Sigmoid colon (tissue), 7 donors: Measurements from ENCODE around the gene CDC6. TPM values are rescaled to one million over a fixed set of nuclear protein-coding genes. Genes with fewer than 3 reads are reported as not detected.

Experiments
- DNase-seq: peaks from one replicate; pipeline ENCODE4 v3.0.0-alpha.2; 2019
- H3K27ac ChIP-seq, 4 donors: fragments of 200-600 bp; sonication (generic); one replicate each; pipeline ENCODE4 v1.5.1; 2016 to 2019; ENCODE audit warnings: mild to moderate bottlenecking in 1 of 4
- H3K27me3 ChIP-seq, 3 donors: fragments of 200-600 bp; sonication (generic); one replicate each; pipeline ENCODE4 v1.5.1; 2019; ENCODE audit warnings: mild to moderate bottlenecking in 1 of 3
- H3K36me3 ChIP-seq, 4 donors: fragments of 200-600 bp; sonication (generic); one replicate each; pipeline ENCODE4 v1.5.1; 2016 to 2019
- H3K4me1 ChIP-seq, 4 donors: fragments of 200-600 bp; sonication (generic); one replicate each; pipeline ENCODE4 v1.5.1; 2017 to 2019
- H3K4me3 ChIP-seq, 4 donors: fragments of 200-600 bp; sonication (generic); one replicate each; pipeline ENCODE4 v1.5.1; 2017 to 2019; ENCODE audit warnings: mild to moderate bottlenecking in 2 of 4, moderate library complexity in 1 of 4
- H3K9me3 ChIP-seq, 4 donors: fragments of 200-600 bp in 3 of 4; sonication (generic) in 3 of 4; one replicate each; pipeline versions ENCODE4 v1.5.1 to v1.6.1; 2013 to 2019
- CTCF ChIP-seq, 4 experiments: fragments of 450-650 bp in 3 of 4; fragments of 200-600 bp in 1 of 4; IDR thresholded peaks; one replicate each; pipeline ENCODE4 v1.5.1; 2016 to 2019; ENCODE audit warnings: antibody characterized with exemption in 4 of 4, mild to moderate bottlenecking in 3 of 4, moderate library complexity in 2 of 4
- EP300 ChIP-seq, 4 donors: sonication (generic); formaldehyde crosslinking; IDR thresholded peaks; one replicate each; pipeline ENCODE4 v1.6.1; 2017; ENCODE audit warnings: antibody characterized with exemption in 4 of 4
- POLR2A ChIP-seq, 2 donors: fragments of 450-650 bp; IDR thresholded peaks; one replicate each; pipeline ENCODE4 v1.6.1; 2016; ENCODE audit warnings: antibody characterized with exemption in 2 of 2, mild to moderate bottlenecking in 2 of 2, moderate library complexity in 2 of 2
- POLR2AphosphoS5 ChIP-seq, 4 donors: sonication (generic); formaldehyde crosslinking; IDR thresholded peaks; one replicate each; pipeline ENCODE4 v1.6.1; 2017; ENCODE audit warnings: antibody characterized with exemption in 4 of 4
- WGBS, 2 donors: extraction: QIAGEN DNeasy Blood & Tissue Kit; methylation state at CpG; one replicate each; pipeline ENCODE4 v1.1.7; 2013; 5-methylcytosine and 5-hydroxymethylcytosine counted together
- intact Hi-C: fragments of 100-400 bp; cut with DNase I; formaldehyde crosslinking; loops from one replicate; pipeline ENCODE4 v1.15.1; 2023
- polyA plus RNA-seq, 3 donors: library from polyadenylated mRNA; stranded (reverse); fragments of 200-250 nt; gene quantifications; one replicate each; pipeline ENCODE4 v1.2.3, GENCODE V29; 2013
- total RNA-seq, 4 donors: library from RNA; depleted of rRNA; stranded (reverse); fragments of >200 nt; gene quantifications; one replicate each; pipeline ENCODE4 v1.1.0, GENCODE V29; 2016
- donor health status: healthy with polysubstance abuse.
- donor health status: Bipolar disorder and iron deficiency.
- donor health status: healthy.

CDC6 gene
- total and polyA plus RNA-seq, 7 donors, result 0.33 to 10.9 (median 1.9) TPM; not detected in 1

- no peak for DNase-seq
- Histone ChIP-seq H3K36me3 (no peaks in the 10 kb centered on the region), H3K9me3 (no peaks in the 10 kb centered on the region), H3K27me3 (no peaks in the 10 kb centered on the region), H3K4me1 (peaks cover 0 to 80% (median 68%) of the 10 kb centered on the region in 4 donors), H3K4me3 (peak overlapping the region; percentile 61 to 83 (median 82)), H3K27ac (peak overlapping the region; percentile 94 to 99 (median 96))
- WGBS, 2 donors, result 5 to 13% methylated on average over 38 of the region's 38 CpGs
- intact Hi-C loops, result loop anchor here (2.0 to 5.0 kb wide), 2 partner anchors 24 to 240 kb away; partner anchors contain the start of gene NR1D1
- TF ChIP-seq EP300 (IDR thresholded peaks at IDR 0.05) (no peak), POLR2A (IDR thresholded peaks at IDR 0.05) (peak in 1 of 2 donors; percentile 11)
These were observed 55.0 kb downstream of the CDC6 start for GRCh38 chr17:40342504-40343218.

GRCh38 chr17:40343219-40344119, 55.8 kb downstream of the CDC6 start:
- Histone ChIP-seq H3K4me1 (peaks cover 0 to 82% (median 73%) of the 10 kb centered on the region in 4 donors), H3K27me3 (no peaks in the 10 kb centered on the region), H3K27ac (peak overlapping the region; percentile 94 to 99 (median 96)), H3K9me3 (no peaks in the 10 kb centered on the region), H3K4me3 (peak overlapping the region; percentile 61 to 83 (median 82)), H3K36me3 (no peaks in the 10 kb centered on the region)
- intact Hi-C loops, result loop anchor here (2.0 to 5.0 kb wide), 3 partner anchors 25 to 241 kb away; partner anchors contain the start of gene NR1D1
- peak in 1 of 4 donors; percentile 16 for TF ChIP-seq POLR2AphosphoS5 (IDR thresholded peaks at IDR 0.05)
- no peak for TF ChIP-seq EP300 (IDR thresholded peaks at IDR 0.05)
- DNase-seq, result no peak
- WGBS, 2 donors, result 16 to 37% methylated on average over 15 of the region's 15 CpGs

- Histone ChIP-seq H3K4me1 (peaks cover 0 to 83% (median 77%) of the 10 kb centered on the region in 4 donors), H3K9me3 (no peaks in the 10 kb centered on the region), H3K36me3 (peaks cover 0 to 4% (median 0%) of the 10 kb centered on the region in 4 donors), H3K27me3 (no peaks in the 10 kb centered on the region), H3K27ac (peak overlapping the region; percentile 94 to 99 (median 96)), H3K4me3 (peak overlapping the region; percentile 61 to 83 (median 82))
- WGBS, 2 donors, result 30 to 38% methylated on average over 7 of the region's 7 CpGs
- intact Hi-C loops, result loop anchor here (2.0 to 5.0 kb wide), 2 partner anchors 142 to 242 kb away; partner anchors contain the start of gene NR1D1
- DNase-seq, result no peak
- TF ChIP-seq EP300 (IDR thresholded peaks at IDR 0.05), result no peak
- no peak for TF ChIP-seq CTCF (IDR thresholded peaks at IDR 0.05)
- peak in 1 of 4 donors; percentile 17 for TF ChIP-seq POLR2AphosphoS5 (IDR thresholded peaks at IDR 0.05)
- no peak for TF ChIP-seq POLR2A (IDR thresholded peaks at IDR 0.05)
These were observed 56.9 kb downstream of the CDC6 start for GRCh38 chr17:40344421-40345160.

GRCh38 chr17:40345161-40345993, 57.7 kb downstream of the CDC6 start:
- whole genome bisulfite sequencing, 2 donors, result 1 to 4% methylated on average over 45 of the region's 45 CpGs
- DNase-seq, result peak; percentile 85
- Histone ChIP-seq H3K27ac (peak overlapping the region; percentile 94 to 99 (median 96)), H3K4me3 (peak overlapping the region; percentile 26 to 83 (median 82)), H3K27me3 (no peaks in the 10 kb centered on the region), H3K36me3 (peaks cover 0 to 10% (median 0%) of the 10 kb centered on the region in 4 donors), H3K9me3 (no peaks in the 10 kb centered on the region), H3K4me1 (peaks cover 0 to 89% (median 84%) of the 10 kb centered on the region in 4 donors)
- TF ChIP-seq POLR2AphosphoS5 (IDR thresholded peaks at IDR 0.05) (peak; percentile 16 to 67 (median 59)), EP300 (IDR thresholded peaks at IDR 0.05) (no peak), POLR2A (IDR thresholded peaks at IDR 0.05) (peak in 1 of 2 donors; percentile 51), CTCF (IDR thresholded peaks at IDR 0.05) (no peak)
- intact Hi-C loops, result loop anchor here (2.0 kb wide), 1 partner anchor 143 kb away; no protein-coding TSS in a partner anchor
